ENCODE data around the gene CACNA1B. TPM values are rescaled to one million over a fixed set of nuclear protein-coding genes. Genes with fewer than 3 reads are reported as not detected.
"Not testable (repeated sequence)": the region's sequence is repeated elsewhere in the genome, so short reads cannot be mapped to it uniquely, and the experiment has no call there.

Gene CACNA1B
- total RNA-seq, 2 donors from 2014 or later, result 3.6 to 7.9 TPM

DNA sequence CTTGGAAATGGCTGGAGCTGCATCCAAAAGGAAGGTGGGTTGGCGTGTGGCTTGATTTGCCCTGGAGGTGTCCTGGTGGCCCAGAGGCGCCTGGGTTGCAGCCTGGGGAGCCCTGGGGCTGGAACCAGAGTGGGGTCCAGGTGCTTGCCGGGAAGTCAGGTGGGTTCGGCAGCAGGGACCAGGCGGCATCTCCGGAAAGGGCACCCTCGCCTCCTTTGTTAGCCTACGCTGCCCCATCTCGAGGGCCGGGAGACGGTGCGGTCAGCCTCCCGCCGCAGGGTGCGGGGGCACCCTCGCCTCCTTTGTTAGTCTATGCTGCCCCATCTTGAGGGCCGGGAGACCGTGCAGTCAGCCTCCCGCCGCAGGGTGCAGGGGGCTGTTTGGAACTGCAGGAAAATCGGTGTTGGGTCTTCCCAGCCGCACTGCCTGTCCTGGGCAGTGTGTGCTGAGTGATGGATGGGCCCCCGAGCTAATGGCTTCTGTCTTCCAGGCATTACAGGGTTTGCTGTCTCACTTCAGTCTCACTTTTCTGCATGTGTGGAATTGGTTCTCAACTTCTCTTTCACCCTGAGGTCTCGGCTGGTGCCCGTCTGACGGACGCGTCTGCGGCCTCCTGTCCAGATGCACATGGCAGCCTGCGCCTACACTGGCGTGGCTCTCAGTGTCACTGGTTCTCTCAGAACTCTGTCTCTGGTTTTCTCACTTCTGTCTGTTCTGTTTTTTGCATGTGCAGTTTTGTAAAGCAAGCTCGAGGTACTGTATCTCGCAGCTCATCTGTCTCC is 139.0 kb downstream of the CACNA1B start:
- Histone ChIP-seq H3K4me1 (ENCODE audit: control insufficient read depth, insufficient read depth, low read length) (no peaks in the 10 kb centered on the region), H3K9ac (ENCODE audit: extremely low read depth, low read length, poor library complexity, severe bottlenecking) (no peak overlapping the region), H3K27ac (ENCODE audit: low read depth, low read length) (no peak overlapping the region), H3K4me3 (ENCODE audit: low read length) (no peak overlapping the region), H3K27me3 (ENCODE audit: control insufficient read depth, insufficient read depth, low read length, poor library complexity, severe bottlenecking) (no peaks in the 10 kb centered on the region), H3K9me3 (ENCODE audit: control insufficient read depth, low read length) (peaks cover 7% of the 10 kb centered on the region), H3K36me3 (ENCODE audit: control insufficient read depth, insufficient read depth, low read length) (no peaks in the 10 kb centered on the region)
- Mint-ChIP-seq H3K27ac (no peak overlapping the region), H3K27me3 (ENCODE audit: insufficient read depth) (no peaks in the 10 kb centered on the region), H3K36me3 (ENCODE audit: low read depth) (no peaks in the 10 kb centered on the region), H3K4me1 (peaks cover 3% of the 10 kb centered on the region), H3K9me3 (no peaks in the 10 kb centered on the region), H3K4me3 (no peak overlapping the region)
- no peak for TF ChIP-seq CTCF (conservative IDR thresholded peaks at IDR 0.05)
- DNase-seq, result no peak
- WGBS, 2 experiments (ENCODE audit: insufficient coverage in 1 of 2, insufficient read length in 1 of 2), result 88 to 90% methylated on average over 26 to 33 of the region's 33 CpGs

DNA sequence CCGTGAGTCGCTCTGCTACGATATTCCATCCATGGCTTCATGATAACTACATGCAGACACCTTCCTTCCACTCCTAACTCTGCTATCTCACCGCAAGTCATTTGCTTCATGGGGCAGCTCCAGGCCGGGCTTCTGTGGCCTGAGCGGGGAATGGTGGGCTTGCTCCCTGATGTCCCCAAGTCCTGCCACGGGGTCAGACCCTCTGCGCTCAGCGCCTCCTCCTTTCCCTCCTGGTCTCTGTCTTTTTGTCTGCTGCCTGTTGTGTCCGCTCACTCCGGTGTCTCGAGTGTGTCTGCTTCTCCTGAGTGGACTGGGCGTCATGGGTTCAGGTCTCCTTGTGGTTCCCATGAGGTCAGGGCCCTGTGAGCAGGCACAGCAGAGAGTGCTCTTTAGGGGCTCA is 139.6 kb downstream of the CACNA1B start:
- TF ChIP-seq CTCF (conservative IDR thresholded peaks at IDR 0.05), result no peak
- WGBS, 2 experiments (ENCODE audit: insufficient coverage in 1 of 2, insufficient read length in 1 of 2), result 84 to 97% methylated on average over 8 to 13 of the region's 13 CpGs
- Histone ChIP-seq H3K27ac (ENCODE audit: low read depth, low read length) (no peak overlapping the region), H3K9ac (ENCODE audit: extremely low read depth, low read length, poor library complexity, severe bottlenecking) (no peak overlapping the region), H3K27me3 (ENCODE audit: control insufficient read depth, insufficient read depth, low read length, poor library complexity, severe bottlenecking) (no peaks in the 10 kb centered on the region), H3K36me3 (ENCODE audit: control insufficient read depth, insufficient read depth, low read length) (no peaks in the 10 kb centered on the region), H3K9me3 (ENCODE audit: control insufficient read depth, low read length) (peaks cover 8% of the 10 kb centered on the region), H3K4me1 (ENCODE audit: control insufficient read depth, insufficient read depth, low read length) (no peaks in the 10 kb centered on the region), H3K4me3 (ENCODE audit: low read length) (no peak overlapping the region)
- DNase-seq, result no peak
- Mint-ChIP-seq H3K27me3 (ENCODE audit: insufficient read depth) (no peaks in the 10 kb centered on the region), H3K4me3 (no peak overlapping the region), H3K9me3 (no peaks in the 10 kb centered on the region), H3K36me3 (ENCODE audit: low read depth) (no peaks in the 10 kb centered on the region), H3K4me1 (peaks cover 3% of the 10 kb centered on the region), H3K27ac (no peak overlapping the region)

GRCh38 chr9:138019514-138019913 is 141.9 kb downstream of the CACNA1B start:
- H3K4me3 ChIP-seq (ENCODE audit: low read length); H3K4me1 ChIP-seq (ENCODE audit: control insufficient read depth, insufficient read depth, low read length); H3K9ac ChIP-seq (ENCODE audit: extremely low read depth, low read length, poor library complexity, severe bottlenecking); DNase-seq; H3K9me3 ChIP-seq (ENCODE audit: control insufficient read depth, low read length); H3K36me3 ChIP-seq (ENCODE audit: control insufficient read depth, insufficient read depth, low read length); H3K27ac Mint-ChIP-seq; H3K27ac ChIP-seq (ENCODE audit: low read depth, low read length); H3K4me3 Mint-ChIP-seq; H3K4me1 Mint-ChIP-seq; H3K36me3 Mint-ChIP-seq (ENCODE audit: low read depth); H3K27me3 ChIP-seq (ENCODE audit: control insufficient read depth, insufficient read depth, low read length, poor library complexity, severe bottlenecking); H3K27me3 Mint-ChIP-seq (ENCODE audit: insufficient read depth); H3K9me3 Mint-ChIP-seq: not testable (repeated sequence)
- 85 to 88% methylated on average over 8 to 10 of the region's 10 CpGs for WGBS, 2 experiments (ENCODE audit: insufficient coverage in 1 of 2, insufficient read length in 1 of 2)

Measured in endodermal cell (in vitro differentiated cells).